GM21526 (cell line): Measurements from ENCODE around the gene TCF4.
A peak's percentile ranks its signal among the peaks of the same experiment; 100 is the strongest.

Experiments
- ATAC-seq: cut with Tn5 transposase; IDR thresholded peaks from one replicate; pipeline ENCODE4 v1.9.1; 2021; ENCODE audit warnings: moderate library complexity; ENCODE audit not compliant: unreplicated experiment, low FRiP score

TCF4 gene

DNA sequence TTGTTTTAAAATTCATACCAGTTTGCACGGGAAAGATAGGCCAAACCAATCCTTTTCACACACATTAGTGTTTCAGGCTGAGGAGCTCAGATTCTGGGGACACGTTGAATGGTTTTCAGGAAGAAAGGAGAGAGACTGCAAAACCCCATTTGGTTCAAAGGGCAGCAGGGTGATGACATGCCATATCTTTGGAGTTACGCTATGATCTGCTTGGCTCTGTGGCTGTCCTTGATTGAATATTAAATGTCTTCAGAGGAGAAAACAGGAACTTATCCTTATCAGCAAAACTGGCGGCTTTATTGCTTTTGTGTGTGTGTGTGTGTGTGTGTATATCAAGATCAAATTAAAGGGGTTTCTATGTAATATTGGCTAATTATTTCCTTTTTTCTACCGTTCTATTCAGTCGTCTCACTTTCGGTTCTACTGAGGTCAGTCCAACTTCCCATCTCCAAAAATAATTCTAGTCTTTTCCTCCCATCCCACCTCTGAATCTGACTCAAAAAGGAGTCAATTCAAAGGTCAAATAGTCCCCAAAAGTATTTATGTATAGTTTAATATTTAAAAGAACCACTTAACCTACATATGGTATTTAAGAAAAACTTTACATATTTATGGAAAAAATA lies 335.8 kb downstream of the TCF4 start:
- ATAC-seq = no peak

DNA sequence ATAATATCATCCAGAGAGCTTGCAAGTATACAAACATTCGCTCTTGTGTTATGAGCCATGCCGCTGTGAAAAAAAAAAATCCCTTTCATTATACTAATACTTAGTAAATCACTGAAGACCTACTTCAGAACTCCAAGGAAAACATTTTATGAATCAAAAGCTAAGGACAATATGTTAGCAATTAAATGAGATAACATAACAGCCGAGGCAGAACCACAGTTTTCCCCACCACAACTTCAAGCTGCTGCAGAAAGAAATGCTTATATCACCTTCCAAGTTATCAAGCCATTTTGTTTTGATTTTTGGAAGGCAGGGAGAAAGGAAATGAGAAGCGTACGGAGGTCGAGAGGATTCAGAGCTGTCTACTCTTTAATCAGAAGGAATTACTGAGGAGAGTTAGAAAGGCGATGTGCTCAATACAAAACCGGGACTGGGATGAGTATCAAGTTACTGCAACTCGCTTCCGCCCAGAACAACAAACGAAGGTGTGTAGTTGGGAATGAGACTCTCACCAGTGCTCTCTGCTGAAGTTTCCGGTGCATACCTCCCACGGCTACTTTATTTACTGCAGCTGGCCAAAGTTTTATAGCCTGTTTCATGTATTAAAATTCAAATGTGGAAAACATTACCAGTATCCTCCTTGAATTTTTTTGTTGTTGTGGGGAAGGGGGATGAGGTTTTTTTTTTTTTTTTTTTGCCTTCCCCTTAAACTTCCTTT lies 336.6 kb downstream of the TCF4 start:
- ATAC-seq = no peak

DNA sequence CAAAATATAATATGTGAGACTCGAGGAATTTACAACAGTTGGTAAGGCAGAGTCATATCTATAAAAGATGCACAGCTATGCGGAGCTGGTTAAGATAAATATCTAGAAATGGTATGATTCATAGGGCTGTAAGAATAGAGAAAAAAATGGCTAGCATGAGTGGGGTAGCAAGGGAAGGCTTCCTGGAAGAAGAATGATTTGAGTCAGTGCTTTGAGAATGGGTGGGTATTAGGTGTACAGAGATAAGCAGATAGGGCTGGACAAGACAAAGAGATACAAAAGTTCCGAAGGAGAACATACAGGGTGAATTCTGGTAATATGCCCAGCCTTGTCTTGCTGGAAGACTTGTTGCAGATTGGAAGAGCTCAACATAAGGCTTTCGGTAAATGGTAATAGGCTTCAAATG lies 337.2 kb downstream of the TCF4 start:
- no peak for ATAC-seq

DNA sequence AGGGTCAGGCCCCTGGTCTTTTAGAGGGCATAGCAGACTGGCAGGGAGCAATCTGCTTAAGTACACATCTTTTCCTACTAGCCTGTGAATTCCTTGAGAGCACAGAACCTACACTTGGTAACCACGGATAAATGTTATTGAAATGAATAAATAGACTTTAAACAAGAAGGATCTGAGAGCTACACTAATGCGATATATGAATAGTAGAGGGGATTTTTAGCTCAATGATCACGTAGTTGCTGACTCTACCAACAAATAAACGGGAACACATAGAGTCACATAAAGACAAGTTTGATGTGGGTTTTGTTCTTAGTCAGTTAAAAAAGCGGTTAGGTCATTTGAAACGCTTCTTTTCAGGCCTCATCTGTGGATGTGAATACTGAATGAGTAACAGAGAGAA lies 338.4 kb downstream of the TCF4 start:
- ATAC-seq = peak; percentile 35

DNA sequence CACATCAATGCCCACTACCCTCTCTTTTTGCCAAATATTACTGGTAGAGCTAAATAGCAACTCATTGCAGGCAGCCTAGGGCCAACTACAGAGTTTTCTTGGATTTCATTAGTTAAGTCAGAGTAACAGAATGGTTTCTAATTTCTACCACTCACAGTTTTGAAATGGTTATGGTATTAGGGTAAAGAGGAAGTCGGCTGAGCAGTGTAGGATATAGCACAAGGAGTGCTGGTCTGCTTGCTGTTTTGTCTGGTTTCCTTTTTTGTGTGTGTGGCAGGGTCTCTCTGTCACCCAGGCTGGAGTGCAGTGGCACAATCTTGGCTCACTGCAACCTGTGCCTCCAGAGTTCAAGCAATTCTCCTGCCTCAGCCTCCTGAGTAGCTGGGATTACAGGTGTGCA lies 339.5 kb downstream of the TCF4 start:
- peak; percentile 29 for ATAC-seq

DNA sequence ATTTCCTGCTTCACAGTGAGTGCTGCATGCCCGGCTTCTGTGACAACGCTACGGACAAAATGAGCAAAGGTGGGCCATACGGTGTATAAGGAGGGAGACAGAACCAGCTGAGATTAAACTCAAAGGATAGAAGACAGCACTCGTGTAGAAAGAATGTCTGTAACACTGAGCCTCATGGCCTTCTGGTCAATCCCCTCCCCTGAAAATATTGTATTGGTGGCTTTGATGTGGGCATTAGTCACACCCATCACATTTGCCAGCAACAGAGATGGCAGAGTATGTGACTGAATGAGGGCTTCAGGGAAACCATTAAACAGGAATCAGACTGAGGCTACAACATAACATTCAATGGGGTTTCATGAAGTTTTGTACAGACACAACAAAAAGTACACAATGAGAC lies 341.0 kb downstream of the TCF4 start:
- ATAC-seq = no peak

DNA sequence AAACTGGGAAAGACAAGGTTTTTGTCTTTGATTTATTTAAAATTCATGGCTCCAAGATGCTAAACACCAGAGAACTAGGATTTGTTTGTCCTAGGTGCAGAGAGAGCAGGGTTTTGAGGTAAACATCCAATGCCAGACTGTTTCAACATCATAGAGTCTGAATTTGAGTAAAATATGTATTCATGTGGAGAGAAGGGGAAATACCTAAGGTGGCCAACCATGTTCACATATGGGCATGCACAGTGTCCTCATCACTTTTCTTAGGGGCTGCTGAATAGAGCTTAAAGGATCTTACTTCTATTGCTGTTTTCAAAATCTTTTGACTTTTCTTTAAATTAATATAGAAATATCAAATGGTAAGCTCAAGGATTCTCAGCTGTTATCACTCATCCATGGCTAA lies 341.7 kb downstream of the TCF4 start:
- ATAC-seq = no peak

DNA sequence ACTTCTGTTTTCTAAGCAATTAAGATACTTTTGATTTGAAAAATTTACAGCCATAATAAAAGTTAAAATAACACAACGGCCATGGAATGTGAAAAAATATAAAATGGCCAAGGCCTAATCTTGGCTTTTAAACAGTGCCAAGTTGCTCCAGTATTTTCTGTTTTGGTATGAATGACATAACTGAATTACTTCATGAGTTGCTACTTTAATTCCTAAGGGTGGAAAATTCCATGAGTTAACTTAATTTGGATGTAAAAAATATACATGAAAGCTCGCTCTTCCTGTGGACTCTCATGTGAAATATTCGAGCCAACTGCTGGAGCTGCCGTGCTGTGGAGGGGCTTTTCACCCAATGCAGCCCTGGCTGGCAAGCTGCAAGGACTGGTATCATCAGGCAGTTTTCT lies 342.8 kb downstream of the TCF4 start:
- ATAC-seq = no peak

DNA sequence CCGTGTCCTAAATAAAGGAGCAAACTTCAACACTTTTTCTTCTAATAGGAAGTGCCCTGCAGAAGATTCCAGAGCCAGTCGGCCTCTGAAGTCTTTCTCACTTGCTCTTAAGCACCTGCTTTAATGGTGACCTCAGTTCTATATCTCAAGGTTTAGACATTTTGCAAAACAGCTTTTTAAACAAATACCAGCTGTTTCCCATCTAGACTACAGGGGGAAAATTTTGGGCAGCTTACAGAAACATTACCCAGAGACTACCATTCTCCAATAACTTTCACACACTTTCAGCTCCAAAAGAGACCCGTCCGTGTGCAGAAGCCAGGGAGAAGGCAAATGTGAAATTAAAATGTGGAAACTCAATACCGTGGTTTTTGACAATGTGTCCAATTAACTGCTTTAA lies 343.4 kb downstream of the TCF4 start:
- no peak for ATAC-seq

DNA sequence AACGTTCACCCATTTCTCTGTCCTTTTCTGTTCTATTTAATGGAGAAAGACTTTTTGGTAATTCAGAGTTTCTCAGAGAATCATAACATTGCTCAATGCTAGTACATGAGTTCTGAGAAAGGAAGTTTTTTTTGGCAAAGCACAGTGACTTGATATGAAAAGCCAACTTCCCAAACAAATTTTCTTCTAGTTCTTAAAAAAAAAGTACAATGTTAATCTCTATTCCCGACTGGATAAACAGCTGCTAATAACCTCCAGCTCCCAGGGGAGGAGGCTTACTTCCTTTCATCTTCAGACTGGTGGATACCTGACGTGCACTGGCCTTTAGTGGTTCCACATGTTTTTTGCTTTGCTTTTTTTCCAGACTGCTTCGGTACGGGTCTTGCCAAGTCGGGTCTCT lies 344.1 kb downstream of the TCF4 start:
- no peak for ATAC-seq

DNA sequence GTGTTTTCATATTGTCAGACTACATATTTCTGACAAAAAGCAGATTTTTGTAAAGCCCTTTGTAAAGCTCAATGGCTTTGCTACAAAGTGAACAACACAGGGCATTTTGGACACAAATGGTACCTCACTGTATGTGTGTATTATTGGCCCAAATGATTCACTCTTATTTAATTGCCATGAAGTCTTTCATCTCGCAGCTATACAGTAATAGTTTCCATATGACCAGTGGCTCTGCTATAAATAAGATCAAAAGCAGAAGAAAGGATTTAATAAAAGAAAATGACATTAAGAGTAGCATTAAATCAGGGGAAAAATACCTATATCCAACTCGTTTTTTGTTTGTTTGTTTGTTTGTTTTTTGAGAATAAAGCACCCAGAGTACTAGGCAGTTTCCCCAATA lies 344.7 kb downstream of the TCF4 start:
- ATAC-seq = no peak

DNA sequence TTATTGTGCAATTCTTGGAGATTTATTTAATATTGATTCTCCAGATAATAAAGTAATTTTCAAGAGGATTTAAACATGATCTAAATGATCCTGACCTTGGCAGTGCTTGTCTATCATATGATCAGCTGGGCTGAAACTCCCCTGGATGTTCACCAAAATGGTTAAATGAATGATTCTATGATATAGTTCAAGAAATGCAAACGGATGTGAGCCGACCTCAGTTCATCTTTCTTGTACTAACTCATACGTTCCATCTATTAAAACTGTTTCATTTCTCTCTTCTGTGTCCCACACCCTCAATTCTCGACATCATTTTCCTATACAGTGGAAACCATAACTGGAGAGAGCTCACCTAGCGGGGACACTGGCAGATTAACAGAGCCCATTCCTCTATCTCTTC lies 347.0 kb downstream of the TCF4 start:
- ATAC-seq = peak; percentile 45

DNA sequence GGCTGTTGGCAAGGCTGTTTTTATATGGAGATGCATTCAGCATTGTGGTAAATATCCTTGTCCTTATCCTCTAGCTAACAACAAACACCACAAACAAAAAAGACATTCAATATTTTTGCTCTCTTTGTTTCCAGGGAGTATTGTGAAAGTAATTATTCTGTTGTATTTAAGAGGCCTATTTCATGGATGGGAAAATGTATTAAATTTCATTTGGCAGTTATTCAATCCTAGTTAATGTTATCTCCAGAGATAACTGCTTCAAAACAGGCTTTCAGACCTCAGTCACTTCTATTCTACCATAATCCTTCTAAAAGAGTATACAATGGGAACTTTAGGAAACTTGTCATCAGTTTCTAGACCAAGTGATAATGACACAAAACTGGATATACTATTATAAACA lies 348.3 kb downstream of the TCF4 start:
- no peak for ATAC-seq

DNA sequence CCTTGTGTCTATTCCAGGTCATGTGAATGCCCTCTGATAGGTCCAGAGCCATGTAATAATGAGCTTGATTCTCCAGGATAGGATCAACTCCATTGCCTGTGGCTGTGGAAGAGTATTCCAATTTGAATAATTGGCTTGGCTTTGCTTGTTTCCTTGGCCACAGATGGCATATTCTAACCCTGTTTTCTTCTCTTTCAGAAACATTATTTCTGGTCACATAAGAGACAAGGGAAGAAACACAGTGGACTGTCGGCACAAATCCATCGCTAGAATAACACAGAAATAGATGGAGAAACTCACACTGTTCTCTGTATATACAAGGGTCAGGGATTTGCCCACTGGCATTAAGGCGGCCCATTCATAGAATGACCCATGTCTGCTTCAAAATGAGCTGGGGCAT lies 350.3 kb downstream of the TCF4 start:
- no peak for ATAC-seq

DNA sequence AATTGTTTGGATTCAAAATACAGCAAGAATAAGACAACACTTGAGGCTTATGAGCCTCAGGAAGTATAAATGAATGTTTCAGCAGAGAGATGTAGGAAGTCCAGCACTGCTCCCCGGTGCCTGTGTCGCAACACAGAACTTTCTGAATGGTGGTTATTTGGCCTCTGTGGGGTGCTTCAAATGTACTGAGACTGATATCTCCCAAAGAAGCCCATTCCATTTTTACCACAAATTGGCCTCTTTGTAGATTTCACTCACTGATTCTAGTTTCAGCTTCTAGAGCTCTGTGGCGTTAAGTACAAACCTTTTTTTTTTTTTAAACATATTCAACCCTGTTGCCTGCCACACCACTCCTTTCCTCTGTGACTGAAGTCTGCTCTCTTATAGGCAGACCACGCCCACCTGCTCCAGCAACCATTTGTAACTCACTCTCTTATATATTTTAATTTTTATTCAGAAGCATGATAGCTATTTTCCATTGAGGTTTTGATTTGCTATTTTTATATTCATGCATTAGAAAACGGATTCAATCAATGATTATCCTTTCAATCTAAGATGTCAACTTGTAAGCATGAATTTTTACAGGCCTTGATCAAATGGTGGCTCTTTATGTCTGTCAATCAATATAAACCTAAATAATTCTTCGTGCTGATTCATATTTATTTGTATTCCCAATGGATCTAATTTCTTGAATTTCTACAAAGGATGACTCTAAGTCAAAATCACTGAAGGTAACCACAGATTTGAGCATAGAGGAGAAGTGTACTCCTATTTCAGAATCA lies 351.7 kb downstream of the TCF4 start:
- peak; percentile 46 for ATAC-seq

DNA sequence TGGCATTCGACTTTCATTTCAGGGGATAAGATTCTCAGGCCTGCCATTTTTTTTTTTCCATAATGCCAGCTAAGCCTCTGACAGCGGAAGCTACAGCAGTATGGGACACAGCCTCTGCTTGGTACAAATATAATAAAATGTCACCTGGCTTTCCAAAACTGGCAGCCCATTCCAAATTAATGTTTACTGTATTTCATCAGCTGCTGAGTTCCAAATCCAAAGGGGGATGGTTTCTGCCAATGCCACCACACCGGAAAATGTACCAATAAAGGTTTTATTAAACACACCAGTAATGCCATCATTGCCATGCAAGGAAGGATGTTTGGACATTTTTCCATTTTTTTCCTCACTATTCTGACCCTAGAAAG lies 352.9 kb downstream of the TCF4 start:
- ATAC-seq = no peak

DNA sequence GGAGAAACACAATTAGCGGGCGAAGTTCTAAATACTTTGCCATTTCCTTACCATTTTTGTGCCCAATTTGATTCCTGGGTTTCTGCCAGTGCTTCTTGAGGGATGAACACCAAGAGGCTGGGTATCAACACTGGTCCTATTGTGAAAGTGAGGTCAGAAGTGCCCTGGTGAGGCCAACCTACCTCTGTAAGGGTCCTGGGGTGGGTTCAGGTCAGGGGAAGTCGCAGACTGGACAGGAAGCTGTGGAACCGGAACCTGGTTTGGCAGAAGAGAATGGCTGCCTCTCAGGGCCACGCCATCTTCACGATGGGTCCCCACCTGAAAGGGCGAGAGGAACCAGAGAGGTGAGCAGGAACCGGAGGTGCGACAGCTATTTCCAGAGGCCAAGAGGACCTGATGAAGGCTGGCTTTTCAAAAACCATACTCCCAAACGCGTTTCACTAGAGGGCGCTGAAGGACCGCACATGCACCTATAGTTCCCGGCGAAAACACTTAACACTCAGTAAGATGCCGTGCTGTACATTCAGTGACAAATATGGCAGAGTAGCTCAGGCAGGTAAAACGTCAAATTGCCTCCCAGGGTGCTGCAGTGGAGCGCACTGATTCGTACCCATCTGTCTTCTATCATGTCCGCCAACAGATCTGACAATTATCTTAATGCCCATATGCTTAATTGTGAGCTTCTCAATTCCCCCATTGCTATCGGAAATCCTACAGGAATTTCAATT lies 353.5 kb downstream of the TCF4 start:
- peak; percentile 64 for ATAC-seq

DNA sequence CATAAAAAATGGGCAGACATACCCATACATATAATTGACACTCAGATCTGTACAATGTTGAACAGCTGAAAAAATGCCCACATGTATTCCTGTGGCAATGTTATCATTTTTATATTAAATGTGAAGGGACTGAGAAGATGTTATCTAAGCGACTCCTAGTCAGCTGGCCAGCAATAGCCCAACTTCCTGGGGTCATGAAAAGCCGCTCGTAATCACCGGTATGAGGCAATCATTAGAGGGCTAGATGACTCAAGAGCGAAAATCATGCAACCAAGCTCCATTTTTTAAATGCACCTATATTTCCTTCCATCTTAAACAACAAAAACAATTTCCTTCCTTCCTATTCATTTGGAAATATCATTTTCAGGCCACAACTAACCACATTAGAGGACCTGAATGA lies 354.1 kb downstream of the TCF4 start:
- ATAC-seq = no peak

DNA sequence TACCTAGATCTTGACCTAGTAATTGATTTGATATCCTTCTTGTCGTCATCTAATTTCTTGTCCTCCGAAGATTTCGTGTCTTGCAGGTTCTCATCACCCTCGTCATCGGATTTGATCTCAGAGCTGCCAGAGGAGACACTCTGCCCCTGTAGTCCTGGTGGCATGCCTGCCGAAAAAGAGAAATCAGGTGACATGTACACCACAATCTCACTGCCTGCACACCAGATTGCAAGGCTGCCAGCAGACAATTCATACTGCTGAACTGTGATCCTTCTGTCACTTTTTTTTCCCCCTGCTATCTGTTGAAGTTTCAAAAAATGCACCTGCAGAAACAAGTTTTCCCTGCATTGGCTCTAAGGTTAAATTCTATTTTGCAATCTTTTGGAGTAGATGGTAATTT lies 355.5 kb downstream of the TCF4 start:
- ATAC-seq = no peak

DNA sequence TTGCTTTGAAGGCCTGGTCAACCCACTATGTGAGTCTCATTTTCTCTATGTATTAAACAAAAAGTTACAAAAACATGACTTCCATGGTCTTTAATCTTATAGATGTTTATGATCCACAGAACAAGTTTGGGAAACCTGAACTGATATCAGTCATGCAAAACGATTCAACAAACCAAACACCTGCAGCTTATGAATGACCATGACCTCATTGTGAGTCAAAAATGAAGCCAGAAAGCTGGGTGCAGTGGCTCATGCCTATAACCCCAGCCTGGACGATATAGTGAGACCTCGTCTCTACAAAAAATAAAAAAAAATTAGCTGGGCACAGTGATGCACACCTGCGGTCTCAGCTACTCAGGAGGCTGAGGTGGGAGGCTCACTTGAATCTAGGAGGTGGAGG lies 358.3 kb downstream of the TCF4 start:
- no peak for ATAC-seq

DNA sequence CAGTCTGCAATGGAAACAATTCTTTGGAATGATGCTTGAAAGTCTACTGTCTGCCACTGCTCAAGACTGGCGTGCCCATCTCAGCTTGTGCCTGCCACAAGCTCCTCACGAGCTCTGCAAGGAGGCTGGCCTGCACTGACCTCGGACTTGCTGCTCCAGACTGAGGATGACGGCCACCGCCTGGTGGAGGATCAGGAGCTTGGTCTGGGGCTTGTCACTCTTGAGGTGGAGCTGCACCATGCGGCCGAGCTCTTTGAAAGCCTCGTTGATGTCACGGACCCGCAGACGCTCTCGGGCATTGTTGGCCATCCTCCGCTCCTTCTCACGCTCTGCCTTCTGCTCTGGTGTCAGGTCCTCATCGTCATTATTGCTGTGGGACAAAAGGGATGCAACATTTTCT lies 359.3 kb downstream of the TCF4 start:
- ATAC-seq = no peak
